H1 (cell line): ENCODE results near the gene TRIM41. TPM values are rescaled to one million over a fixed set of nuclear protein-coding genes. Genes with fewer than 3 reads are reported as not detected.

Source experiments
- CBX8 ChIP-seq: fragments of 300-800, 300-1000 bp; sonication (generic); IDR thresholded peaks from 2 replicates; pipeline ENCODE4 v1.7.1; 2016; ENCODE audit warnings: low read depth, low read length, borderline replicate concordance
- CTBP2 ChIP-seq: IDR thresholded peaks from 2 replicates; pipeline ENCODE4 v1.7.0; 2011; ENCODE audit warnings: borderline replicate concordance, mild to moderate bottlenecking, moderate library complexity, mixed read lengths, low read length; ENCODE audit not compliant: insufficient read depth, insufficient read length
- EGR1 ChIP-seq: IDR thresholded peaks from 2 replicates; pipeline ENCODE4 v1.6.1; 2011; ENCODE audit warnings: low read depth, low read length, borderline replicate concordance
- KDM5A ChIP-seq: fragments of 200-600 bp; IDR thresholded peaks from 2 replicates; pipeline ENCODE4 v1.7.1; 2012; ENCODE audit warnings: mild to moderate bottlenecking, low read length, inconsistent platforms, mixed read lengths
- MAFK ChIP-seq: IDR thresholded peaks from 2 replicates; pipeline ENCODE4 v1.6.1; 2012; ENCODE audit warnings: low read depth, mild to moderate bottlenecking, improper control_type of control experiment, low read length
- PHF8 ChIP-seq: fragments of 200-600 bp; sonication (generic); conservative IDR thresholded peaks from 2 replicates; pipeline ENCODE4 v1.7.1; 2012; ENCODE audit warnings: low read depth, mild to moderate bottlenecking, inconsistent platforms, low read length, moderate library complexity
- POLR2A ChIP-seq, 2 experiments: IDR thresholded peaks; 1 replicate in 1 of 2; 2 replicates in 1 of 2; pipeline ENCODE4 v1.6.1; 2011; ENCODE audit warnings: low read depth in 2 of 2, low read length in 2 of 2, mild to moderate bottlenecking in 2 of 2; ENCODE audit errors: control extremely low read depth in 1 of 2
- RBBP5 ChIP-seq: IDR thresholded peaks from 2 replicates; pipeline ENCODE4 v1.7.1; 2012; ENCODE audit warnings: low read depth, mild to moderate bottlenecking, inconsistent platforms, low read length, moderate library complexity, borderline replicate concordance
- SIRT6 ChIP-seq: IDR thresholded peaks from one replicate; pipeline ENCODE4 v1.7.1; 2012; ENCODE audit warnings: low read length, inconsistent platforms
- SP4 ChIP-seq: IDR thresholded peaks from 2 replicates; pipeline ENCODE4 v1.6.1; 2012; ENCODE audit warnings: low read length, inconsistent platforms
- ZNF274 ChIP-seq: IDR thresholded peaks from 2 replicates; pipeline ENCODE4 v1.7.0; 2012; ENCODE audit warnings: low read length, borderline replicate concordance; ENCODE audit errors: extremely low read depth
- polyA plus RNA-seq, 7 experiments: library from polyadenylated mRNA; depleted of rRNA in 3 of 7; stranded (reverse) in 5 of 7; unstranded in 2 of 7; fragments of >200 nt in 5 of 7; fragments of 200-250 nt in 2 of 7; gene quantifications; 1 replicate in 5 of 7; 2 replicates in 1 of 7; 4 replicates in 1 of 7; pipeline versions ENCODE4 v1.2.1 to v1.2.3, GENCODE V29; 2011 to 2013; ENCODE audit warnings: missing spikeins in 2 of 7, mixed read lengths in 2 of 7
- total RNA-seq: library from RNA; stranded (reverse); fragmentation: NEBNext Ultra II Directional; extraction: Animal tissue kit (Norgen Biotek cat#: 25700); gene quantifications from 2 replicates; pipeline ENCODE4 v1.2.1, GENCODE V29; 2021
- TF ChIP-seq, protein P1 (sequence below), 3 experiments: IDR thresholded peaks; 1 replicate in 2 of 3; 2 replicates in 1 of 3; pipeline versions ENCODE4 v1.5.1 to v1.6.1; 2011; ENCODE audit warnings: low read length in 3 of 3, mild to moderate bottlenecking in 3 of 3, inconsistent platforms in 2 of 3, low read depth in 1 of 3, moderate library complexity in 1 of 3; ENCODE audit not compliant: insufficient read depth in 1 of 3; ENCODE audit errors: control extremely low read depth in 1 of 3
- TF ChIP-seq, protein P2 (sequence below): IDR thresholded peaks from 2 replicates; pipeline ENCODE4 v1.6.1; 2012; ENCODE audit warnings: inconsistent platforms

Gene TRIM41
- total and polyA plus RNA-seq, 2 of the 8 experiments (the other 6 are each of a cell fraction or from before 2014, with no cell fraction given): 12.9 to 21.6 TPM

DNA sequence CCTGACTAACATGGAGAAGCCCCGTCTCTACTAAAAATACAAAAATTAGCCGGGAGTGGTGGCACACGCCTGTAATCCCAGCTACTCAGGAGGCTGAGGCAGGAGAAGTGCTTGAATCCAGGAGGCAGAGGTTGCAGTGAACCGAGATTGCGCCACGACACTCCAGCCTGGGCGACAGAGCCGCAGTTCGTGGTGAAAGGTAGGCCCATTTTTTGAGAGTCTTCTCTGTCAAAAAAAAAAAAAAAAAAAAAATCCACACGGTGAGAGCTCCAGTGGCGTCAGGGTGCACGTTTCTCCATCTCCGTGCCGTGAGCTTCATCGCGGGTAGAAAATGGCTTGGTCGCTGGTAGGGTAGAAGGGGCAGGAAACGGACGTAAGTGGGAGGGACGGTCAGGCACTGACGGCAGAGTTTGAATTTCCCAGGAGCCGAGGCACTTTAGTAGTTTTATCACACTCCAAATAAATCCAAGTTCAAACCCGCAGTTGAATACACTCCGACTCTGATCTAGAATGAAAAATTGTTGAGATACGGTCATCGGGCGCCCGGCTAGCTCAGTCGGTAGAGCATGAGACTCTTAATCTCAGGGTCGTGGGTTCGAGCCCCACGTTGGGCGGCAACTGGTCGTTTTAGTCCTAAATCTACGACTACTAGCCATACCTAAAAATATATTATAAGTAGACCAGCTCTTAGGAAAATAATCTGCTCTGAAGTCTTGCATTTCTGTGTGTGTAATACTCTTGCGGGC lies 15.7 kb upstream of the TRIM41 start (continued):
- TF ChIP-seq ZNF274 (no peak), KDM5A (no peak), MAFK (peak; percentile 81; the same call in 1 of the 2 replicates), CBX8 (no peak), SIRT6 (no peak), RBBP5 (peak; percentile 90), EGR1 (0 out of 2 replicates have a peak, but pooled peaks have one; percentile 4), CTBP2 (no peak), POLR2A (IDR thresholded peaks at IDR 0.05; ENCODE audit: control extremely low read depth in 1 of 2, low read depth in 2 of 2, low read length in 2 of 2) (no peak), PHF8 (peak; percentile 38; the same call in 1 of the 2 replicates), SP4 (0 out of 2 replicates have a peak, but pooled peaks have one; percentile 38)
- TF ChIP-seq, protein P1, sequence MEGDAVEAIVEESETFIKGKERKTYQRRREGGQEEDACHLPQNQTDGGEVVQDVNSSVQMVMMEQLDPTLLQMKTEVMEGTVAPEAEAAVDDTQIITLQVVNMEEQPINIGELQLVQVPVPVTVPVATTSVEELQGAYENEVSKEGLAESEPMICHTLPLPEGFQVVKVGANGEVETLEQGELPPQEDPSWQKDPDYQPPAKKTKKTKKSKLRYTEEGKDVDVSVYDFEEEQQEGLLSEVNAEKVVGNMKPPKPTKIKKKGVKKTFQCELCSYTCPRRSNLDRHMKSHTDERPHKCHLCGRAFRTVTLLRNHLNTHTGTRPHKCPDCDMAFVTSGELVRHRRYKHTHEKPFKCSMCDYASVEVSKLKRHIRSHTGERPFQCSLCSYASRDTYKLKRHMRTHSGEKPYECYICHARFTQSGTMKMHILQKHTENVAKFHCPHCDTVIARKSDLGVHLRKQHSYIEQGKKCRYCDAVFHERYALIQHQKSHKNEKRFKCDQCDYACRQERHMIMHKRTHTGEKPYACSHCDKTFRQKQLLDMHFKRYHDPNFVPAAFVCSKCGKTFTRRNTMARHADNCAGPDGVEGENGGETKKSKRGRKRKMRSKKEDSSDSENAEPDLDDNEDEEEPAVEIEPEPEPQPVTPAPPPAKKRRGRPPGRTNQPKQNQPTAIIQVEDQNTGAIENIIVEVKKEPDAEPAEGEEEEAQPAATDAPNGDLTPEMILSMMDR (IDR thresholded peaks at IDR 0.05; ENCODE audit: control extremely low read depth in 1 of 3, insufficient read depth in 1 of 3, low read depth in 1 of 3, low read length in 3 of 3): no peak
- TF ChIP-seq, protein P2, sequence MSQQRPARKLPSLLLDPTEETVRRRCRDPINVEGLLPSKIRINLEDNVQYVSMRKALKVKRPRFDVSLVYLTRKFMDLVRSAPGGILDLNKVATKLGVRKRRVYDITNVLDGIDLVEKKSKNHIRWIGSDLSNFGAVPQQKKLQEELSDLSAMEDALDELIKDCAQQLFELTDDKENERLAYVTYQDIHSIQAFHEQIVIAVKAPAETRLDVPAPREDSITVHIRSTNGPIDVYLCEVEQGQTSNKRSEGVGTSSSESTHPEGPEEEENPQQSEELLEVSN: no peak
